Measurements from ENCODE around the gene SLC35F4.

The SLC35F4 gene

DNA sequence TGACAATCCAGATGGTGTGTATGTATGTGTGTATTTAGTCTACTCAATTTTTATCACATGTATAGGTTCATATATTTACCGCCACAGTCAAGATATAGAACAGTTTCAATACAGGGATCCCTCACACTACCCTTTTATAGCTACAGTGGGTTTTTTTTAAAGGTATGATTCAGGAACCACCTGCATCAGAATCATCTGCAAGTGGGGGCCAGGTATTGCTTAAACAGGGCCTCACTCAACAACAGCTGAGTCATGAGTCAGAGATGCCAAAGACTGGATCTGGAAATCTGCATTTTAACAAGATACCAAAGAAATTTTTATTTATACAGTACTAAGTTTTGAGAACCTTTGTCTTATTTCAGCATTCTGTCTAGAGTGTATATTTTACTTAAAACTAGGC is 117.6 kb downstream of the SLC35F4 start:
- no peak for DNase-seq (ENCODE audit: low spot score)
- TF ChIP-seq, protein P1, sequence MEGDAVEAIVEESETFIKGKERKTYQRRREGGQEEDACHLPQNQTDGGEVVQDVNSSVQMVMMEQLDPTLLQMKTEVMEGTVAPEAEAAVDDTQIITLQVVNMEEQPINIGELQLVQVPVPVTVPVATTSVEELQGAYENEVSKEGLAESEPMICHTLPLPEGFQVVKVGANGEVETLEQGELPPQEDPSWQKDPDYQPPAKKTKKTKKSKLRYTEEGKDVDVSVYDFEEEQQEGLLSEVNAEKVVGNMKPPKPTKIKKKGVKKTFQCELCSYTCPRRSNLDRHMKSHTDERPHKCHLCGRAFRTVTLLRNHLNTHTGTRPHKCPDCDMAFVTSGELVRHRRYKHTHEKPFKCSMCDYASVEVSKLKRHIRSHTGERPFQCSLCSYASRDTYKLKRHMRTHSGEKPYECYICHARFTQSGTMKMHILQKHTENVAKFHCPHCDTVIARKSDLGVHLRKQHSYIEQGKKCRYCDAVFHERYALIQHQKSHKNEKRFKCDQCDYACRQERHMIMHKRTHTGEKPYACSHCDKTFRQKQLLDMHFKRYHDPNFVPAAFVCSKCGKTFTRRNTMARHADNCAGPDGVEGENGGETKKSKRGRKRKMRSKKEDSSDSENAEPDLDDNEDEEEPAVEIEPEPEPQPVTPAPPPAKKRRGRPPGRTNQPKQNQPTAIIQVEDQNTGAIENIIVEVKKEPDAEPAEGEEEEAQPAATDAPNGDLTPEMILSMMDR (IDR thresholded peaks at IDR 0.05; ENCODE audit: extremely low read depth, insufficient read depth, missing control alignments): no peak
- in situ Hi-C loops (cut with MboI; ENCODE audit: low pct_unique_long_range_greater_than_20kb, low sequenced_read_pairs, unreplicated experiment): no loop called here

DNA sequence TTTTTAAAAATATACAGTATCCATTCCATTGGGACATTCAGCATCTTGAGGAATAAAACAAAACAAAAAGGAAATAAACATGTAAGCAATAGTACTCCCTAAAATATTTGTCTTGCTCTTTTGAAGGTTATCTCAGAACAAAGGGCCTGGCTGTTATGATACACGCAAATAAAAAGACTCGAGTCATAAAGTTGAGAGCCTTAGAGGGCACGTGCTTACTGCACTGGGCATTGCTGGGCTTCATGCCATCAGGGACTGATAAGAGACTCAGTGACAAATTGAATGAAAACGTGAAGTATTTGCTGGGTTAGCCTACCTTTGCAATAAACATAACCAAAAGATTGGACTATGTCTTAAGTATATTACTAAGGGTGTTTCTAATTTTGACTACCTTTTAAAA is 118.9 kb downstream of the SLC35F4 start:
- TF ChIP-seq, protein P1 (IDR thresholded peaks at IDR 0.05; ENCODE audit: extremely low read depth, insufficient read depth, missing control alignments): no peak
- in situ Hi-C loops (cut with MboI; ENCODE audit: low pct_unique_long_range_greater_than_20kb, low sequenced_read_pairs, unreplicated experiment): no loop called here

DNA sequence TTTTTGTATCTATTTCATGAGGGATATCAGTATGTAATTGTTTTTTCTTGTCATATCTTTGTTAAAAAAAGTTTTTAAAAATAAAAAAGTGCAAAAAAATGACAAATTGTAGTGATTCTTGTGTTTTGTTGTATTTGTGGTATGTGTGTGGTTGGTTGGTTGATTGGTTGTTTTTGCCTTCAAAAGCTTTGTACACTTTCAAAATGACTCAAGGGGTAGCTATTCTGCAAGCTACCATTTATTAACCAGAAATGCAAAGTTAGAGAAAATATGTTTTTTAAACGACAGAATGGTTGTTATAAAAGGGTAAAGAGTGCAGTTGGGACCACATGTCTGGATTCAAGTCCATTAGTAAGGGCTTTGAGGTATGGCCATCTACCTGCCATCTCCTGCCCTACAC is 119.3 kb downstream of the SLC35F4 start:
- TF ChIP-seq, protein P1 (IDR thresholded peaks at IDR 0.05; ENCODE audit: extremely low read depth, insufficient read depth, missing control alignments): no peak

More for the DNA sequence above, 118.9 kb downstream of the SLC35F4 start:
- no peak for DNase-seq (ENCODE audit: low spot score)

DNA sequence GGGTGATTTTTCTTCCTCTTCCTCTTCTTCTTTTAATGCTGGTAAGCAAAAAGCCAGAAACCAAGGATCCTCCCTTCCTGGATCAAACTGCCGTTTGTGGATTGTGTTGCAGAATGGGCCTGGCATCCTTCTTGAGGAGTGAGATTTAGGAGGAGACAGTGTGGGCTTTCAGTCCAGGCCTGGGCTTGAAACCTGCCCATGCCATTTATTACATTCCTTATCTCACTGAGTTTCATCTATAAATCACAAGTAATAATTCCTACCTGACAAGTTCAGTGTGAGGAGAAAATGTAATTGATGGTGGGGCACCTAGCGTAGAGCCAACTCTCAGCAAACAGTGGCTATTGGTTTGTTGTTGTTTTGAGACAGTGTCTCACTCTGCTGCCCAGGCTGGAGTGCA is 126.4 kb downstream of the SLC35F4 start:
- in situ Hi-C loops (cut with MboI; ENCODE audit: low pct_unique_long_range_greater_than_20kb, low sequenced_read_pairs, unreplicated experiment): no loop called here
- no peak for DNase-seq (ENCODE audit: low spot score)
- TF ChIP-seq, protein P1 (IDR thresholded peaks at IDR 0.05; ENCODE audit: extremely low read depth, insufficient read depth, missing control alignments): no peak

More for the DNA sequence above, 119.3 kb downstream of the SLC35F4 start:
- in situ Hi-C loops (cut with MboI; ENCODE audit: low pct_unique_long_range_greater_than_20kb, low sequenced_read_pairs, unreplicated experiment): no loop called here
- no peak for DNase-seq (ENCODE audit: low spot score)

DNA sequence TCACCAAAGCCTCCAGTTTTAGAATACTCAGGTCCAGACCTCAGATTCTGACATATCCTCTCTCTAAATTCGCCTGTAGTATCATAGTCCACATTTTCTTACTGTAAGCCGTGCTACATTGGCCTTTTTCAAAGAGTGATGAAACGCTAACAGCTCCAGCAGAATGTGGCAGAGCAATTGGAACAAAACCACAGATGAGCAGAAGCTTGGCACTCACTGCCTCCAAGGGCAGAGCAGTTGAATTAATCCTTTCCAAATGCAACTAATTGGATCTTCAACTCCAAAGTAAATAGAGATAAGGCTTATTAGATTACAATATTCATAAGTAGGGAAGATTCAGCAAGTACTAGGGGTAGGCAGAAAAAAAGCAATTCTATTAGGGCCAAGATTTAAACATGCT is 128.3 kb downstream of the SLC35F4 start:
- in situ Hi-C loops (cut with MboI; ENCODE audit: low pct_unique_long_range_greater_than_20kb, low sequenced_read_pairs, unreplicated experiment): no loop called here
- no peak for DNase-seq (ENCODE audit: low spot score)
- TF ChIP-seq, protein P1 (IDR thresholded peaks at IDR 0.05; ENCODE audit: extremely low read depth, insufficient read depth, missing control alignments): no peak

DNA sequence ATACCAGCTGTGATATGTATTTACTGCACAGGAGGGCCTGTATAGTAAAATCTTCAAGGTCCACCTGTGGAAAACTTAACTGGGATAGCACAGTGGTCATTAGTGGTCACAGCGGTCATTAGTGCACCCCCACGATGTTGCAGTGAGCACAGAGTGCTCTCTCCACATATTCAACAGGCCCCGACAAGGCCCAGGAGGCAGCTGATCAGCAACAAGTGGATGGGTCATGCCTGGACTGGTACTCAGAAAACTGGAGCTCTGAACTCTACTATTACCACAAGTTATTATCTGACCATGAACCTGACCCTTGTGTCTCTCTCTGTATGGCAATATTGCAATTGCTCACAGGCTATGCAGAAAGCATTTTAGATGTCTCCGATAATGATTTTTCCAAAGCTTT is 129.5 kb downstream of the SLC35F4 start:
- DNase-seq (ENCODE audit: low spot score): no peak
- in situ Hi-C loops (cut with MboI; ENCODE audit: low pct_unique_long_range_greater_than_20kb, low sequenced_read_pairs, unreplicated experiment): no loop called here
- TF ChIP-seq, protein P1 (IDR thresholded peaks at IDR 0.05; ENCODE audit: extremely low read depth, insufficient read depth, missing control alignments): no peak

DNA sequence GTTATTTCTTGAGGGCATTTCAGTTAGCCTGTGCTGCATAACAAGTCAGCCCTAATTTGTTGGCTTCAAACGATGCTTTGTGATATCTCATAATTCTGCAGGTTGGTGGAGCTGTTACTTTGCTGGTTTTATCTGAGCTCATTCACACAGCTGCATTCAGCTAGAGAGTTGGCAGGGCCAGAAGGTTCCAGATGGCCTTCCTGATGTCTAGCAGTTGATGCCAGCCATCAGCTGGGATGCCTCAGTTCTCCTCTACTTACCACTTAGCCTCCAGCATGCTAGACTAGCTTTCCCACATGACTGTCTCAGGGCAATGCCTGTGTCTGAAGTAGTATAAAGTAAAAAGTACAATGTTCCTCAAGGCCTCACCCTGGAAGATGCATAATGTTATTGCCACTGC is 130.6 kb downstream of the SLC35F4 start:
- DNase-seq (ENCODE audit: low spot score): no peak
- in situ Hi-C loops (cut with MboI; ENCODE audit: low pct_unique_long_range_greater_than_20kb, low sequenced_read_pairs, unreplicated experiment): no loop called here
- TF ChIP-seq, protein P1 (IDR thresholded peaks at IDR 0.05; ENCODE audit: extremely low read depth, insufficient read depth, missing control alignments): no peak
